SK-N-SH (cell line): ENCODE data around the gene APOBEC2. TPM values are rescaled to one million over a fixed set of nuclear protein-coding genes. Genes with fewer than 3 reads are reported as not detected.

Experiments used
- CTCF ChIA-PET: fragments of 300-600, 350-600 bp; formaldehyde crosslinking; extraction: SDS; loops from one replicate; lab custom pipeline; 2021; lab: Yijun Ruan, JAX
- POLR2A ChIA-PET: fragments of 350-600 bp; sonication (Branson Sonifier 250); formaldehyde crosslinking; extraction: SDS; loops from one replicate; lab custom pipeline; 2020; ENCODE audit warnings: antibody characterized with exemption, inconsistent platforms; lab: Yijun Ruan, JAX
- DNase-seq: peaks from one replicate; pipeline ENCODE4 v3.0.0; 2012
- H2AFZ ChIP-seq: fragments of 200-600 bp; sonication (generic); 2 replicates; pipeline ENCODE4 v1.8.1; 2016; ENCODE audit warnings: antibody characterized with exemption, mild to moderate bottlenecking, low read depth
- H3F3A ChIP-seq: fragments of 200-600 bp; sonication (generic); replicated peaks from 2 replicates; pipeline ENCODE3; 2016; ENCODE audit warnings: antibody characterized with exemption, mild to moderate bottlenecking; ENCODE audit not compliant: insufficient read depth
- H3K27ac ChIP-seq, 2 experiments: fragments of 200-500 bp in 1 of 2; fragments of 200-600 bp in 1 of 2; sonication (Bioruptor generic) in 1 of 2; sonication (generic), shearing (Covaris generic) in 1 of 2; 2 replicates each; pipeline versions ENCODE4 v1.5.1 to v1.6.1; 2014 to 2016; ENCODE audit warnings: low read depth in 2 of 2, inconsistent platforms in 1 of 2, low read length in 1 of 2, mild to moderate bottlenecking in 1 of 2, mixed read lengths in 1 of 2
- H3K27me3 ChIP-seq: fragments of 200-600 bp; sonication (generic), shearing (Covaris generic); 2 replicates; pipeline ENCODE4 v1.6.1; 2016; ENCODE audit warnings: mixed run types; ENCODE audit not compliant: insufficient read depth
- H3K36me3 ChIP-seq, 2 experiments: fragments of 200-500 bp in 1 of 2; fragments of 200-600 bp in 1 of 2; sonication (Bioruptor generic) in 1 of 2; sonication (generic) in 1 of 2; replicated peaks in 1 of 2; 2 replicates each; pipeline versions ENCODE3 to v1.5.1; 2014 to 2016; ENCODE audit warnings: low read length in 1 of 2, mild to moderate bottlenecking in 1 of 2; ENCODE audit not compliant: insufficient read depth in 2 of 2, control insufficient read depth in 1 of 2
- H3K4me1 ChIP-seq, 2 experiments: fragments of 200-500 bp in 1 of 2; fragments of 200-600 bp in 1 of 2; sonication (Bioruptor generic) in 1 of 2; sonication (generic), shearing (Covaris generic) in 1 of 2; 2 replicates each; pipeline versions ENCODE4 v1.5.1 to v1.6.1; 2014 to 2016; ENCODE audit warnings: low read depth in 1 of 2, low read length in 1 of 2, mixed run types in 1 of 2; ENCODE audit not compliant: insufficient read depth in 2 of 2, control insufficient read depth in 1 of 2
- H3K4me2 ChIP-seq: fragments of 200-600 bp; sonication (generic), shearing (Covaris generic); 2 replicates; pipeline ENCODE4 v1.6.1; 2017; ENCODE audit warnings: mixed run types
- H3K4me3 ChIP-seq, 2 experiments: fragments of 200-500 bp in 1 of 2; fragments of 200-600 bp in 1 of 2; sonication (Bioruptor generic) in 1 of 2; sonication (generic), shearing (Covaris generic) in 1 of 2; 2 replicates each; pipeline versions ENCODE4 v1.5.1 to v1.8.1; 2014 to 2016; ENCODE audit warnings: low read depth in 2 of 2, inconsistent platforms in 1 of 2, low read length in 1 of 2, mild to moderate bottlenecking in 1 of 2, mixed read lengths in 1 of 2, moderate library complexity in 1 of 2
- H3K79me2 ChIP-seq: fragments of 200-600 bp; sonication (generic); 2 replicates; pipeline ENCODE4 v1.8.1; 2017; ENCODE audit warnings: mild to moderate bottlenecking; ENCODE audit not compliant: insufficient read depth
- H3K9ac ChIP-seq: fragments of 200-600 bp; sonication (generic); 2 replicates; pipeline ENCODE4 v1.6.1; 2017; ENCODE audit warnings: mixed run types
- H3K9me2 ChIP-seq: fragments of 200-600 bp; sonication (generic); 2 replicates; pipeline ENCODE4 v1.6.1; 2017; ENCODE audit warnings: mixed run types
- H3K9me3 ChIP-seq: fragments of 200-600 bp; sonication (generic); 2 replicates; pipeline ENCODE4 v1.6.1; 2017; ENCODE audit warnings: mixed run types, mild to moderate bottlenecking, moderate library complexity
- H4K20me1 ChIP-seq: fragments of 200-600 bp; sonication (generic); 2 replicates; pipeline ENCODE4 v1.6.1; 2017; ENCODE audit warnings: mild to moderate bottlenecking, mixed run types; ENCODE audit not compliant: insufficient read depth
- CHD2 ChIP-seq: fragments of 150-350 bp; IDR thresholded peaks from 2 replicates; pipeline ENCODE4 v1.6.1; 2018; ENCODE audit warnings: low read length; ENCODE audit not compliant: partially characterized antibody
- EP300 ChIP-seq, 2 experiments: IDR thresholded peaks; 2 replicates each; pipeline versions ENCODE4 v1.4.0 to v1.6.1; 2012; ENCODE audit warnings: borderline replicate concordance in 1 of 2, low read depth in 1 of 2, low read length in 1 of 2
- JUND ChIP-seq: IDR thresholded peaks from 2 replicates; pipeline ENCODE4 v1.4.0; 2012
- MEF2A ChIP-seq: IDR thresholded peaks from 2 replicates; pipeline ENCODE4 v1.4.0; 2012; ENCODE audit warnings: low read depth, borderline replicate concordance
- MXI1 ChIP-seq: IDR thresholded peaks from 2 replicates; pipeline ENCODE4 v1.6.1; 2012; ENCODE audit warnings: mild to moderate bottlenecking, low read depth, low read length, improper control_type of control experiment
- NFIC ChIP-seq: IDR thresholded peaks from 2 replicates; pipeline ENCODE4 v1.4.0; 2012; ENCODE audit warnings: borderline replicate concordance
- NRF1 ChIP-seq: IDR thresholded peaks from 2 replicates; pipeline ENCODE4 v1.6.1; 2012; ENCODE audit warnings: low read depth, mild to moderate bottlenecking, low read length
- PBX3 ChIP-seq: IDR thresholded peaks from 2 replicates; pipeline ENCODE4; 2012
- POLR2AphosphoS5 ChIP-seq: IDR thresholded peaks from 2 replicates; pipeline ENCODE4 v1.6.1; 2012; ENCODE audit warnings: low read depth, low read length
- RAD21 ChIP-seq: IDR thresholded peaks from 2 replicates; pipeline ENCODE4 v1.6.1; 2012; ENCODE audit warnings: mild to moderate bottlenecking, low read length
- RCOR1 ChIP-seq: fragments of 150-350 bp; IDR thresholded peaks from 2 replicates; pipeline ENCODE4 v1.6.1; 2017; ENCODE audit warnings: antibody characterized with exemption, low read length
- RFX5 ChIP-seq: IDR thresholded peaks from 2 replicates; pipeline ENCODE4 v1.6.1; 2012; ENCODE audit warnings: mild to moderate bottlenecking, improper control_type of control experiment, low read length
- RXRA ChIP-seq: IDR thresholded peaks from 2 replicates; pipeline ENCODE4 v1.4.0; 2012; ENCODE audit warnings: low read depth, mild to moderate bottlenecking, borderline replicate concordance
- SIN3A ChIP-seq: IDR thresholded peaks from 2 replicates; pipeline ENCODE4 v1.6.1; 2012; ENCODE audit warnings: low read depth, mild to moderate bottlenecking, low read length, moderate library complexity, borderline replicate concordance
- TAF1 ChIP-seq: IDR thresholded peaks from 2 replicates; pipeline ENCODE4 v1.6.1; 2012; ENCODE audit warnings: low read depth, mild to moderate bottlenecking, low read length, moderate library complexity, borderline replicate concordance
- TCF12 ChIP-seq: IDR thresholded peaks from 2 replicates; pipeline ENCODE4 v1.4.0; 2012
- TEAD4 ChIP-seq: IDR thresholded peaks from 2 replicates; pipeline ENCODE4 v1.4.0; 2012; ENCODE audit warnings: mild to moderate bottlenecking, borderline replicate concordance; ENCODE audit not compliant: insufficient read depth
- WGBS: methylation state at CpG from one replicate; pipeline ENCODE4 v1.1.6; 2017; ENCODE audit warnings: low lambda C conversion rate; 5-methylcytosine and 5-hydroxymethylcytosine counted together
- polyA plus RNA-seq, 3 experiments: library from polyadenylated mRNA; depleted of rRNA; stranded (reverse); fragments of >200 nt; gene quantifications; 2 replicates each; pipeline ENCODE4 v1.2.3, GENCODE V29; 2012
- TF ChIP-seq, protein P1 (sequence below): fragments of 200-600 bp; sonication (generic); IDR thresholded peaks from 2 replicates; pipeline ENCODE4 v1.6.1; 2017; ENCODE audit warnings: antibody characterized with exemption, mild to moderate bottlenecking, moderate library complexity

Gene APOBEC2
- polyA plus RNA-seq, 1 of the 3 experiments (the other 2 are of a cell fraction), result not detected

GRCh38 chr6:41092421-41093140 lies 39.6 kb downstream of the APOBEC2 start (continued):
- no peak for TF ChIP-seq TAF1

DNA sequence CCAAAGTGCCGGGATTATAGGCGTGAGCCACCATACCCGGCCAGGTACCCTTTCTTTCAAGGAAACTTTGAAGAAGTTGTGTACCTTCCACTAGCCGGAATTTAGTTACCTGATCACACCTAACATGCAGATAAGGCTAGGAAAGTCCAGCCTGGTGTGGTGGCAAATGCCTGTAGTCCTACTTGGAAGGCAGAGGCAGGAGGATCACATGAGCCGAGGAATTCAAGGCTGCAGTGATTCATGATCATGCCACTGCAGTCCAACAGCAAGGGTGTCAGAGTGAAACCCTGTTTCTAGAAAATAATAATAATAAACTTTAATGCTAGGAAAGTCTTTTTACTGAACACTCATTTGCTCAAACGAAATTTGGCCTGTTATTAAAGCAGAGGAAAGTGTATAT lies 40.7 kb downstream of the APOBEC2 start:
- Histone ChIP-seq H3K36me3 (peaks cover 89 to 91% of the 10 kb centered on the region in 2 experiments), H3K4me1 (peaks cover 10 to 19% of the 10 kb centered on the region in 2 experiments), H3K4me2 (no peak overlapping the region), H2AFZ (no peak overlapping the region), H4K20me1 (0 out of 2 replicates have a peak, but pooled peaks cover under 1% of the 10 kb centered on the region), H3K9me3 (no peaks in the 10 kb centered on the region), H3K9me2 (no peaks in the 10 kb centered on the region), H3K4me3 (no peak overlapping the region), H3F3A (peaks cover 16% of the 10 kb centered on the region), H3K79me2 (no peaks in the 10 kb centered on the region), H3K27ac (no peak overlapping the region), H3K27me3 (no peaks in the 10 kb centered on the region), H3K9ac (no peak overlapping the region)
- ChIA-PET CTCF (interaction anchor here (1.2 to 2.9 kb wide), 4 partner anchors 15 to 212 kb away, joined by 3 to 10 read pairs (median 6); no protein-coding TSS in a partner anchor), POLR2A (no interaction called here)
- TF ChIP-seq RCOR1 (no peak), NRF1 (no peak), RFX5 (no peak), MXI1 (no peak), RAD21 (no peak), MEF2A (no peak)
- DNase-seq, result no peak
- 91% methylated on average over 6 of the region's 6 CpGs for WGBS

DNA sequence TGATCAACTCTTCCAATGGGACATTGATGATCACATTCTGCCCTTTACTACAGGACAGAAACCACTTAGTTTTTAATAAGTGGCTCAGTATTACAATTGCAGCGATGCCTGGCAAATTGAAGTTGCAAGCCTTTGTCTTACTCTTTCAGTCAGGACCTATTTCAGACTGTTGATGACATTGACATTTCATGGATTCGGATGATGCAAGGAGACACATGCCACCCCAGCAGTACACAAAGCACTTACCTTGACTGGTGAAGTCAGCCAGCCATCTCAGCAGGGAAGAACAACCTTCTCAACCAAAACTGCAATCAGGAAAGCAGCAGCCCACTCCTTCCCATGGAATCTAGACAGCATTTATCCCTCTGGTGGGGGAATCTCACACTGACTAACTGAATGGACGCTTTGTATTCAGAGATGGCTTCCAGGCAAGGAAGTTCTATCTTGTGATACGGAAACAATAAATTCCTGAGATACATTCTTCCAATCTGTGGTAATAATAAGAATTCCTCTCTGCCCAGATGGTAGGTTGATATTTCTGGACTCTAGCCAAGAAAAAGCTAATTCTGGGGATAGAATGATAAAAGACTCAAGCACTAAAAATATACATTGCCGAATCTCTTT lies 44.6 kb downstream of the APOBEC2 start:
- H2AFZ ChIP-seq, result no peak overlapping the region
- H3F3A ChIP-seq, result peaks cover 16% of the 10 kb centered on the region
- H3K4me1 ChIP-seq, result peaks cover 11 to 20% of the 10 kb centered on the region in 2 experiments
- TF ChIP-seq RCOR1 (no peak), PBX3 (peak; percentile 9; the same call in 1 of the 2 replicates), EP300 (IDR thresholded peaks at IDR 0.05; ENCODE audit: borderline replicate concordance in 1 of 2, low read depth in 1 of 2, low read length in 1 of 2) (peak in 1 of 2 experiments; percentile 39; a peak in 1 of 4 replicates), CHD2 (no peak), TCF12 (peak; percentile 83), TEAD4 (peak; percentile 67; the same call in 1 of the 2 replicates), NFIC (peak; percentile 88), POLR2AphosphoS5 (peak; percentile 17; the same call in 1 of the 2 replicates), RXRA (no peak), SIN3A (no peak), JUND (peak; percentile 37)
- TF ChIP-seq, protein P1, sequence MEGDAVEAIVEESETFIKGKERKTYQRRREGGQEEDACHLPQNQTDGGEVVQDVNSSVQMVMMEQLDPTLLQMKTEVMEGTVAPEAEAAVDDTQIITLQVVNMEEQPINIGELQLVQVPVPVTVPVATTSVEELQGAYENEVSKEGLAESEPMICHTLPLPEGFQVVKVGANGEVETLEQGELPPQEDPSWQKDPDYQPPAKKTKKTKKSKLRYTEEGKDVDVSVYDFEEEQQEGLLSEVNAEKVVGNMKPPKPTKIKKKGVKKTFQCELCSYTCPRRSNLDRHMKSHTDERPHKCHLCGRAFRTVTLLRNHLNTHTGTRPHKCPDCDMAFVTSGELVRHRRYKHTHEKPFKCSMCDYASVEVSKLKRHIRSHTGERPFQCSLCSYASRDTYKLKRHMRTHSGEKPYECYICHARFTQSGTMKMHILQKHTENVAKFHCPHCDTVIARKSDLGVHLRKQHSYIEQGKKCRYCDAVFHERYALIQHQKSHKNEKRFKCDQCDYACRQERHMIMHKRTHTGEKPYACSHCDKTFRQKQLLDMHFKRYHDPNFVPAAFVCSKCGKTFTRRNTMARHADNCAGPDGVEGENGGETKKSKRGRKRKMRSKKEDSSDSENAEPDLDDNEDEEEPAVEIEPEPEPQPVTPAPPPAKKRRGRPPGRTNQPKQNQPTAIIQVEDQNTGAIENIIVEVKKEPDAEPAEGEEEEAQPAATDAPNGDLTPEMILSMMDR, result 0 out of 2 replicates have a peak, but pooled peaks have one; percentile 10
- peak overlapping the region; percentile 33 for H3K4me2 ChIP-seq
- H3K9ac ChIP-seq, result no peak overlapping the region
- DNase-seq, result no peak
- H3K9me3 ChIP-seq, result no peaks in the 10 kb centered on the region
- H3K27me3 ChIP-seq, result no peaks in the 10 kb centered on the region
- peaks cover 81 to 88% of the 10 kb centered on the region in 2 experiments for H3K36me3 ChIP-seq
- 0 out of 2 replicates have a peak, but pooled peaks cover 3% of the 10 kb centered on the region for H4K20me1 ChIP-seq
- H3K9me2 ChIP-seq, result no peaks in the 10 kb centered on the region
- peak overlapping the region; percentile 62 to 66 for H3K27ac ChIP-seq
- CTCF ChIA-PET, result no interaction called here
- no peaks in the 10 kb centered on the region for H3K79me2 ChIP-seq
- no peak overlapping the region for H3K4me3 ChIP-seq
- POLR2A ChIA-PET, result no interaction called here
- WGBS, result 52% methylated on average over 5 of the region's 5 CpGs
